IPS-NIHi11 (cell line): ENCODE results near the gene EXOC3L4.
A peak's percentile ranks its signal among the peaks of the same experiment; 100 is the strongest.
"Not testable (repeated sequence)": the region's sequence is repeated elsewhere in the genome, so short reads cannot be mapped to it uniquely, and the experiment has no call there.

Source experiments
- DNase-seq: peaks from one replicate; pipeline ENCODE4 v3.0.0; 2012; ENCODE audit warnings: mixed read lengths, low spot score

Gene EXOC3L4

GRCh38 chr14:103105580-103106150, 11.1 kb downstream of the EXOC3L4 start:
- no peak for DNase-seq

- DNase-seq = no peak
These were observed 12.9 kb downstream of the EXOC3L4 start for GRCh38 chr14:103107455-103107854.

GRCh38 chr14:103107941-103108748, 13.6 kb downstream of the EXOC3L4 start:
- DNase-seq = peak; percentile 28

- DNase-seq = peak; percentile 42
These were observed 14.3 kb downstream of the EXOC3L4 start for GRCh38 chr14:103108749-103109207.

- peak; percentile 56 for DNase-seq
These were observed 15.3 kb downstream of the EXOC3L4 start for GRCh38 chr14:103109535-103110441.

GRCh38 chr14:103110681-103111231, 16.2 kb downstream of the EXOC3L4 start:
- no peak for DNase-seq

GRCh38 chr14:103111232-103111868, 16.8 kb downstream of the EXOC3L4 start:
- DNase-seq = no peak

- no peak for DNase-seq
These were observed 18.1 kb downstream of the EXOC3L4 start for GRCh38 chr14:103112400-103113243.

- DNase-seq = no peak
These were observed 18.8 kb downstream of the EXOC3L4 start for GRCh38 chr14:103113303-103113702.

- no peak for DNase-seq
These were observed 19.2 kb downstream of the EXOC3L4 start for GRCh38 chr14:103113774-103114173.

- not testable (repeated sequence) for DNase-seq
These were observed 20.7 kb downstream of the EXOC3L4 start for GRCh38 chr14:103115086-103115679.

GRCh38 chr14:103115845-103116572, 21.5 kb downstream of the EXOC3L4 start:
- no peak for DNase-seq

- no peak for DNase-seq
These were observed 22.1 kb downstream of the EXOC3L4 start for GRCh38 chr14:103116636-103117035.

- not testable (repeated sequence) for DNase-seq
These were observed 23.0 kb downstream of the EXOC3L4 start for GRCh38 chr14:103117499-103117898.

- no peak for DNase-seq
These were observed 23.6 kb downstream of the EXOC3L4 start for GRCh38 chr14:103118018-103118662.

GRCh38 chr14:103118663-103119404, 24.3 kb downstream of the EXOC3L4 start:
- DNase-seq = no peak

- not testable (repeated sequence) for DNase-seq
These were observed 25.0 kb downstream of the EXOC3L4 start for GRCh38 chr14:103119527-103119926.

GRCh38 chr14:103121121-103121845, 26.8 kb downstream of the EXOC3L4 start:
- no peak for DNase-seq
